Measurements from ENCODE around the gene PHACTR4. TPM values are rescaled to one million over a fixed set of nuclear protein-coding genes. Genes with fewer than 3 reads are reported as not detected.
A peak's percentile ranks its signal among the peaks of the same experiment; 100 is the strongest.

PHACTR4 gene
- total and polyA plus RNA-seq, 2 of the 8 experiments (the other 6 are each of a cell fraction or from before 2014, with no cell fraction given) = 23.7 to 57.8 TPM

GRCh38 chr1:28505406-28506187 is 136.1 kb downstream of the PHACTR4 start, which contains the start of gene RCC1:
TSS of gene RCC1 (plus strand) at chr1:28506043. CDS start at chr1:28529867, 23,824 bp downstream.
- peak within 1 kb of the TSS; percentile 81 for H3K56ac ChIP-seq (replicated peaks; ENCODE audit: insufficient read length, low read depth, low read length)
- H3K18ac ChIP-seq (ENCODE audit: extremely low read depth, low read length) = peak within 1 kb of the TSS; percentile 99
- no peaks in the 10 kb centered on the region; the same call in 1 of the 2 replicates for H3K79me1 ChIP-seq (ENCODE audit: low read depth, low read length)
- WGBS, 2 experiments (ENCODE audit: extremely low coverage in 1 of 2, insufficient coverage in 1 of 2, insufficient read length in 1 of 2, insufficient replicate concordance in 2 of 2, low coverage in 1 of 2, low lambda C conversion rate in 2 of 2, missing lambda C conversion rate in 1 of 2) = 6% methylated on average over 41 of the region's 41 CpGs; no CpG with 5 or more reads in 1 of the 2 experiments
- peaks cover 5 to 17% (median 9%) of the 10 kb centered on the region in 4 experiments; a peak in 5 of 7 replicates for H3K4me1 ChIP-seq (replicated peaks in 1 of 4; ENCODE audit: control insufficient read depth in 3 of 4, insufficient read depth in 4 of 4, low read length in 3 of 4)
- H3K14ac ChIP-seq (ENCODE audit: insufficient read length) = no peak within 1 kb of the TSS
- peaks cover 0 to 24% of the 10 kb centered on the region in 2 experiments; a peak in 2 of 4 replicates for H3K79me2 ChIP-seq (ENCODE audit: control insufficient read depth in 1 of 2, insufficient read depth in 2 of 2, low read length in 2 of 2)
- no peaks in the 10 kb centered on the region for H3K9me3 ChIP-seq (ENCODE audit: insufficient read depth in 2 of 2, low read depth in 1 of 2, low read length in 1 of 2)
- peak within 1 kb of the TSS; percentile 87 to 100 (median 98) for H3K9ac ChIP-seq (replicated peaks in 1 of 4; ENCODE audit: extremely low read depth in 1 of 4, low read depth in 3 of 4, low read length in 3 of 4)
- H4K91ac ChIP-seq (replicated peaks; ENCODE audit: insufficient read length, low read length) = peak within 1 kb of the TSS; percentile 77
- H2BK5ac ChIP-seq (ENCODE audit: low read depth, low read length) = peak within 1 kb of the TSS; percentile 94
- CTCF ChIA-PET (ENCODE audit: partially characterized antibody) = no interaction called here
- H4K20me1 ChIP-seq (replicated peaks in 1 of 2; ENCODE audit: control insufficient read depth in 1 of 2, insufficient read depth in 2 of 2, low read length in 2 of 2) = peaks cover 5 to 7% of the 10 kb centered on the region in 2 experiments
- POLR2A ChIA-PET (ENCODE audit: partially characterized antibody) = interaction anchor here (0.6 to 31.3 kb wide), 41 partner anchors 11 to 341 kb away, joined by 3 to 660 read pairs (median 5); partner anchors contain the start of genes ATP5IF1, GMEB1, MED18 and PHACTR4
- peaks cover 37 to 44% (median 39%) of the 10 kb centered on the region in 4 experiments for H3K36me3 ChIP-seq (ENCODE audit: control insufficient read depth in 2 of 4, insufficient read depth in 4 of 4, low read length in 3 of 4)
- peak within 1 kb of the TSS; percentile 41 for H4K8ac ChIP-seq (ENCODE audit: extremely low read depth, insufficient read depth, low read length)
- peak within 1 kb of the TSS; percentile 92 to 94 for H3K4me2 ChIP-seq (ENCODE audit: insufficient read depth in 1 of 2, low read depth in 2 of 2, low read length in 2 of 2)
- H3K23me2 ChIP-seq (ENCODE audit: low read depth, low read length) = peaks cover 10% of the 10 kb centered on the region
- peak; percentile 91 to 92 for DNase-seq (ENCODE audit: low read depth in 1 of 2, low spot score in 2 of 2)
- no peaks in the 10 kb centered on the region for H3K27me3 ChIP-seq (replicated peaks in 1 of 4; ENCODE audit: control insufficient read depth in 3 of 4, extremely low read depth in 1 of 4, insufficient read depth in 3 of 4, low read length in 3 of 4)
- no peak within 1 kb of the TSS for H2BK120ac ChIP-seq (replicated peaks; ENCODE audit: low read depth, low read length)
- FAIRE-seq = peak; percentile 68
- H2AK5ac ChIP-seq (ENCODE audit: low read depth, low read length) = no peak within 1 kb of the TSS
- peak within 1 kb of the TSS; percentile 79 for H2AFZ ChIP-seq (ENCODE audit: low read length)
- no peak within 1 kb of the TSS for H3K23ac ChIP-seq (ENCODE audit: insufficient read length)
- peak within 1 kb of the TSS; percentile 75 to 96 (median 90) for H3K4me3 ChIP-seq (ENCODE audit: extremely low read depth in 1 of 4, insufficient read depth in 2 of 4, low read depth in 3 of 4, low read length in 4 of 4)
- no peak within 1 kb of the TSS for H2BK20ac ChIP-seq (ENCODE audit: low read length)
- H2BK12ac ChIP-seq (ENCODE audit: low read depth, low read length) = no peak within 1 kb of the TSS
- H3K27ac ChIP-seq (ENCODE audit: low read depth, low read length) = peak within 1 kb of the TSS; percentile 95
- H2BK15ac ChIP-seq (ENCODE audit: low read length) = no peak within 1 kb of the TSS
- no peak within 1 kb of the TSS for H3K4ac ChIP-seq (replicated peaks; ENCODE audit: insufficient read length, low read depth, low read length)
- peak within 1 kb of the TSS; percentile 90 for H4K5ac ChIP-seq (ENCODE audit: insufficient read length, low read depth, low read length)
- TF ChIP-seq SIN3A (conservative IDR thresholded peaks at IDR 0.05 in 1 of 2, IDR thresholded peaks at IDR 0.05 in 1 of 2; ENCODE audit: low read depth in 1 of 2, low read length in 2 of 2) (0 out of 4 replicates have a peak, but pooled peaks have one; percentile 1 to 21), TAF1 (IDR thresholded peaks at IDR 0.05; ENCODE audit: low read depth, low read length) (peak; percentile 99), EP300 (IDR thresholded peaks at IDR 0.05; ENCODE audit: borderline replicate concordance in 1 of 2, low read depth in 2 of 2, low read length in 2 of 2) (no peak), TEAD4 (IDR thresholded peaks at IDR 0.05; ENCODE audit: low read depth, low read length) (0 out of 2 replicates have a peak, but pooled peaks have one; percentile 3), NRF1 (IDR thresholded peaks at IDR 0.05; ENCODE audit: low read depth, low read length) (peak; percentile 50), CHD2 (IDR thresholded peaks at IDR 0.05; ENCODE audit: low read length) (peak; percentile 99), EGR1 (IDR thresholded peaks at IDR 0.05; ENCODE audit: borderline replicate concordance, low read depth, low read length) (no peak), JUND (IDR thresholded peaks at IDR 0.05; ENCODE audit: low read length) (no peak), MAFK (IDR thresholded peaks at IDR 0.05; ENCODE audit: low read depth, low read length) (no peak), E2F6 (IDR thresholded peaks at IDR 0.05) (no peak), PHF8 (conservative IDR thresholded peaks at IDR 0.05; ENCODE audit: low read depth, low read length) (peak; percentile 72)

Data from H1 (cell line).